ENCODE measurements around the gene FADD.

FADD gene

GRCh38 chr11:70182266-70182665, 20.8 kb upstream of the FADD start:
- no peak overlapping the region for H3K4me3 ChIP-seq (ENCODE audit: low read depth, low read length)
- no peak for DNase-seq (ENCODE audit: low read depth)
- no peak for TF ChIP-seq CTCF (IDR thresholded peaks at IDR 0.05; ENCODE audit: control insufficient read depth, extremely low read depth, insufficient read depth)

GRCh38 chr11:70183032-70183431, 20.1 kb upstream of the FADD start:
- no peak for DNase-seq (ENCODE audit: low read depth)
- H3K4me3 ChIP-seq (ENCODE audit: low read depth, low read length), result no peak overlapping the region
- no peak for TF ChIP-seq CTCF (IDR thresholded peaks at IDR 0.05; ENCODE audit: control insufficient read depth, extremely low read depth, insufficient read depth)

- TF ChIP-seq CTCF (IDR thresholded peaks at IDR 0.05; ENCODE audit: control insufficient read depth, extremely low read depth, insufficient read depth), result no peak
- H3K4me3 ChIP-seq (ENCODE audit: low read depth, low read length), result no peak overlapping the region
- DNase-seq (ENCODE audit: low read depth), result peak; percentile 77
Measured at GRCh38 chr11:70183483-70184176, 19.5 kb upstream of the FADD start.

- TF ChIP-seq CTCF (IDR thresholded peaks at IDR 0.05; ENCODE audit: control insufficient read depth, extremely low read depth, insufficient read depth), result no peak
- DNase-seq (ENCODE audit: low read depth), result no peak
- H3K4me3 ChIP-seq (ENCODE audit: low read depth, low read length), result no peak overlapping the region
Measured at GRCh38 chr11:70184396-70184795, 18.7 kb upstream of the FADD start.

- H3K4me3 ChIP-seq (ENCODE audit: low read depth, low read length), result no peak overlapping the region
- no peak for TF ChIP-seq CTCF (IDR thresholded peaks at IDR 0.05; ENCODE audit: control insufficient read depth, extremely low read depth, insufficient read depth)
- no peak for DNase-seq (ENCODE audit: low read depth)
Measured at GRCh38 chr11:70185348-70186055, 17.6 kb upstream of the FADD start.

GRCh38 chr11:70186420-70186819, 16.7 kb upstream of the FADD start:
- DNase-seq (ENCODE audit: low read depth), result no peak
- TF ChIP-seq CTCF (IDR thresholded peaks at IDR 0.05; ENCODE audit: control insufficient read depth, extremely low read depth, insufficient read depth), result no peak

More at GRCh38 chr11:70186420-70186819, 16.7 kb upstream of the FADD start:
- no peak overlapping the region for H3K4me3 ChIP-seq (ENCODE audit: low read depth, low read length)
